DND-41 (cell line): Measurements from ENCODE around the gene GRXCR2.
A peak's percentile ranks its signal among the peaks of the same experiment; 100 is the strongest.

Experiments
- ATAC-seq: fragments of 200-7000 bp; cut with Tn5 transposase; 3 replicates; pipeline ENCODE4 v1.9.1; 2021; ENCODE audit warnings: low read depth; ENCODE audit not compliant: insufficient read depth
- DNase-seq: peaks from one replicate; pipeline ENCODE4 v3.0.0-alpha.2; 2020
- H2AFZ ChIP-seq: 2 replicates; pipeline ENCODE4 v1.6.0; 2012; ENCODE audit warnings: low read depth, low read length
- H3K27ac ChIP-seq: 2 replicates; pipeline ENCODE4 v1.5.1; 2012; ENCODE audit warnings: low read length, inconsistent platforms
- H3K27me3 ChIP-seq: fragments of 200-600 bp; sonication (generic); 2 replicates; pipeline ENCODE4 v1.6.0; 2012; ENCODE audit warnings: low read length, mild to moderate bottlenecking, inconsistent platforms; ENCODE audit not compliant: insufficient read depth, poor library complexity
- H3K36me3 ChIP-seq: 2 replicates; pipeline ENCODE4 v1.5.1; 2012; ENCODE audit warnings: low read length, inconsistent platforms; ENCODE audit not compliant: insufficient read depth
- H3K4me1 ChIP-seq: 2 replicates; pipeline ENCODE4 v1.5.1; 2012; ENCODE audit warnings: mild to moderate bottlenecking, low read length; ENCODE audit not compliant: insufficient read depth
- H3K4me2 ChIP-seq: 2 replicates; pipeline ENCODE4 v1.6.0; 2012; ENCODE audit warnings: mild to moderate bottlenecking, moderate library complexity, low read length, inconsistent platforms; ENCODE audit not compliant: insufficient read depth
- H3K4me3 ChIP-seq, 2 experiments: fragments of 200-600 bp in 1 of 2; shearing (Covaris generic) in 1 of 2; 2 replicates each; pipeline ENCODE4 v1.5.1; 2012 to 2016; ENCODE audit warnings: inconsistent platforms in 2 of 2, low read length in 2 of 2, mild to moderate bottlenecking in 2 of 2, low read depth in 1 of 2, moderate library complexity in 1 of 2
- H3K79me2 ChIP-seq: 2 replicates; pipeline ENCODE4 v1.6.0; 2012; ENCODE audit warnings: low read length, inconsistent platforms; ENCODE audit not compliant: insufficient read depth
- H3K9ac ChIP-seq: 2 replicates; pipeline ENCODE4 v1.6.0; 2012; ENCODE audit warnings: low read depth, mild to moderate bottlenecking, inconsistent platforms, low read length, moderate library complexity
- H3K9me3 ChIP-seq: 2 replicates; pipeline ENCODE4 v1.5.1; 2012; ENCODE audit warnings: low read length, moderate library complexity, mild to moderate bottlenecking, inconsistent platforms; ENCODE audit not compliant: insufficient read depth, severe bottlenecking
- H4K20me1 ChIP-seq: 2 replicates; pipeline ENCODE4 v1.6.0; 2012; ENCODE audit warnings: low read length; ENCODE audit not compliant: insufficient read depth
- CTCF ChIP-seq: IDR thresholded peaks from 2 replicates; pipeline ENCODE4 v1.5.1; 2012; ENCODE audit warnings: borderline replicate concordance, low read length, moderate library complexity, mild to moderate bottlenecking; ENCODE audit not compliant: poor library complexity, severe bottlenecking; ENCODE audit errors: extremely low read depth
- EZH2 ChIP-seq: IDR thresholded peaks from 3 replicates; pipeline ENCODE4 v1.6.1; 2012; ENCODE audit warnings: borderline replicate concordance, low read depth, mild to moderate bottlenecking, moderate library complexity, low read length, inconsistent platforms; ENCODE audit not compliant: severe bottlenecking

The GRXCR2 gene

GRCh38 chr5:145887976-145888574, 15.3 kb upstream of the GRXCR2 start:
- ATAC-seq (0 out of 3 replicates have a peak, but pooled peaks have one; percentile 42), DNase-seq (no peak)
- no peaks in the 10 kb centered on the region for H3K9me3 ChIP-seq
- no peak overlapping the region for H3K4me3 ChIP-seq
- no peak overlapping the region for H3K4me2 ChIP-seq
- TF ChIP-seq EZH2 (no peak), CTCF (peak; percentile 54)
- no peak overlapping the region for H3K27ac ChIP-seq
- H4K20me1 ChIP-seq, result no peaks in the 10 kb centered on the region
- H3K4me1 ChIP-seq, result no peaks in the 10 kb centered on the region
- H3K27me3 ChIP-seq, result peaks cover 5% of the 10 kb centered on the region
- H3K79me2 ChIP-seq, result no peaks in the 10 kb centered on the region
- no peaks in the 10 kb centered on the region for H3K36me3 ChIP-seq
- no peak overlapping the region for H3K9ac ChIP-seq
- no peak overlapping the region for H2AFZ ChIP-seq

- DNase-seq, result no peak
- Histone ChIP-seq H3K4me1 (no peaks in the 10 kb centered on the region), H2AFZ (no peak overlapping the region), H3K36me3 (no peaks in the 10 kb centered on the region), H3K4me3 (no peak overlapping the region), H3K79me2 (no peaks in the 10 kb centered on the region), H3K27me3 (peaks cover 5% of the 10 kb centered on the region), H3K27ac (no peak overlapping the region), H3K4me2 (no peak overlapping the region), H4K20me1 (no peaks in the 10 kb centered on the region), H3K9me3 (no peaks in the 10 kb centered on the region), H3K9ac (no peak overlapping the region)
- TF ChIP-seq EZH2 (no peak), CTCF (no peak)
- ATAC-seq, result no peak
Observed at GRCh38 chr5:145887217-145887616, 14.4 kb upstream of the GRXCR2 start.

GRCh38 chr5:145874765-145875164, 2.0 kb upstream of the GRXCR2 start:
- Histone ChIP-seq H3K4me2 (no peak overlapping the region), H2AFZ (no peak overlapping the region), H3K27me3 (no peaks in the 10 kb centered on the region), H3K9me3 (no peaks in the 10 kb centered on the region), H4K20me1 (no peaks in the 10 kb centered on the region), H3K27ac (no peak overlapping the region), H3K9ac (no peak overlapping the region), H3K4me3 (no peak overlapping the region), H3K4me1 (no peaks in the 10 kb centered on the region), H3K79me2 (no peaks in the 10 kb centered on the region), H3K36me3 (no peaks in the 10 kb centered on the region)
- ATAC-seq, result no peak
- DNase-seq, result no peak
- TF ChIP-seq CTCF (no peak), EZH2 (no peak)

GRCh38 chr5:145872486-145872885, 328 bp downstream of the GRXCR2 start:
- Histone ChIP-seq H3K4me2 (no peak overlapping the region), H4K20me1 (no peaks in the 10 kb centered on the region), H3K79me2 (no peaks in the 10 kb centered on the region), H3K27me3 (peaks cover 3% of the 10 kb centered on the region), H3K4me3 (no peak overlapping the region), H3K27ac (no peak overlapping the region), H3K36me3 (no peaks in the 10 kb centered on the region), H3K9ac (no peak overlapping the region), H3K9me3 (no peaks in the 10 kb centered on the region), H2AFZ (no peak overlapping the region), H3K4me1 (no peaks in the 10 kb centered on the region)
- TF ChIP-seq EZH2 (no peak), CTCF (no peak)
- ATAC-seq (no peak), DNase-seq (no peak)
